HCT116 (cell line): Measurements from ENCODE around the gene APBB1IP. TPM values are rescaled to one million over a fixed set of nuclear protein-coding genes. Genes with fewer than 3 reads are reported as not detected.

ENCODE experiments used
- ATAC-seq: fragments of 200-7000 bp; cut with Tn5 transposase; 2 replicates; pipeline ENCODE4 v1.9.1; 2020; ENCODE audit warnings: mild to moderate bottlenecking, moderate library complexity
- BruUV-seq: library from RNA; stranded (reverse); fragments of 400-500 nt; replicated peaks from 2 replicates; lab custom pipeline; 2021; lab: Mats Ljungman, UMichigan
- CTCF ChIA-PET: fragments of 300-600 bp; sonication (Branson Sonifier 250); formaldehyde crosslinking; loops from one replicate; lab custom pipeline; 2021; ENCODE audit warnings: antibody characterized with exemption; lab: Charles Lee
- POLR2A ChIA-PET: fragments of 300-600, 350-600 bp; sonication (Branson Sonifier 250); formaldehyde crosslinking; loops from one replicate; lab custom pipeline; 2021; ENCODE audit warnings: antibody characterized with exemption; lab: Charles Lee
- RAD21 ChIA-PET, 2 experiments: fragments of 300-600 bp; sonication (Branson Sonifier 250); formaldehyde crosslinking; loops; one replicate each; lab custom pipeline; 2023; ENCODE audit warnings: low total read pairs in 2 of 2; ENCODE audit not compliant: uncharacterized antibody in 2 of 2, unreplicated experiment in 2 of 2, low non-redundant PET in 1 of 2; lab: Charles Lee
- DNase-seq: peaks from one replicate; pipeline ENCODE4 v3.0.0-alpha.2; 2010; ENCODE audit warnings: low read depth, low spot score
- H2AFZ ChIP-seq: fragments of 200-600 bp; shearing (Covaris generic), sonication (generic); 2 replicates; pipeline ENCODE4 v1.6.1; 2017; ENCODE audit warnings: low read depth, mixed run types, mixed read lengths, antibody characterized with exemption, low read length; ENCODE audit not compliant: poor library complexity, severe bottlenecking
- H3K27ac ChIP-seq: 2 replicates; pipeline ENCODE4 v1.5.1; 2012; ENCODE audit warnings: low read depth, low read length
- H3K27me3 ChIP-seq: fragments of 200-600 bp; sonication (generic); 2 replicates; pipeline ENCODE4 v1.6.1; 2016; ENCODE audit warnings: mixed run types, low read length, mixed read lengths; ENCODE audit not compliant: insufficient read depth
- H3K36me3 ChIP-seq, 2 experiments: fragments of 200-500 bp in 1 of 2; fragments of 200-600 bp in 1 of 2; sonication (Bioruptor generic) in 1 of 2; sonication (generic) in 1 of 2; 2 replicates each; pipeline versions ENCODE4 v1.5.1 to v1.6.1; 2014 to 2016; ENCODE audit warnings: low read length in 2 of 2, inconsistent platforms in 1 of 2, mixed read lengths in 1 of 2, mixed run types in 1 of 2; ENCODE audit not compliant: insufficient read depth in 2 of 2, control insufficient read depth in 1 of 2
- H3K4me1 ChIP-seq, 2 experiments: fragments of 200-600 bp in 1 of 2; sonication (generic) in 1 of 2; 2 replicates each; pipeline versions ENCODE4 v1.5.1 to v1.6.1; 2012 to 2017; ENCODE audit warnings: low read length in 2 of 2, inconsistent platforms in 1 of 2, mild to moderate bottlenecking in 1 of 2, mixed read lengths in 1 of 2, mixed run types in 1 of 2, moderate library complexity in 1 of 2; ENCODE audit not compliant: insufficient read depth in 2 of 2, control insufficient read depth in 1 of 2
- H3K4me2 ChIP-seq: fragments of 200-600 bp; sonication (generic); 2 replicates; pipeline ENCODE4 v1.6.1; 2017; ENCODE audit warnings: mixed run types, low read length, mixed read lengths
- H3K4me3 ChIP-seq, 2 experiments: fragments of 200-600 bp in 1 of 2; sonication (generic) in 1 of 2; replicated peaks in 1 of 2; 2 replicates each; pipeline ENCODE4 v1.5.1; 2011 to 2016; ENCODE audit warnings: low read length in 2 of 2, control low read depth in 1 of 2, low read depth in 1 of 2, mild to moderate bottlenecking in 1 of 2, mixed read lengths in 1 of 2, mixed run types in 1 of 2
- H3K79me2 ChIP-seq: fragments of 200-600 bp; sonication (generic); 2 replicates; pipeline ENCODE4 v1.6.1; 2017; ENCODE audit warnings: mild to moderate bottlenecking, mixed run types, low read length, moderate library complexity, mixed read lengths; ENCODE audit not compliant: insufficient read depth
- H3K9ac ChIP-seq: fragments of 200-600 bp; sonication (generic); 2 replicates; pipeline ENCODE4 v1.6.1; 2016; ENCODE audit warnings: low read length, mixed read lengths
- H3K9me2 ChIP-seq: fragments of 200-600 bp; sonication (generic), shearing (Covaris generic); 2 replicates; pipeline ENCODE4 v1.6.1; 2017; ENCODE audit warnings: mixed run types, mild to moderate bottlenecking, moderate library complexity; ENCODE audit not compliant: insufficient read depth
- H3K9me3 ChIP-seq, 2 experiments: fragments of 200-500 bp in 1 of 2; fragments of 200-600 bp in 1 of 2; sonication (Bioruptor generic) in 1 of 2; sonication (generic) in 1 of 2; 2 replicates each; pipeline ENCODE4 v1.6.1; 2014 to 2017; ENCODE audit warnings: low read length in 2 of 2, mixed read lengths in 2 of 2, inconsistent platforms in 1 of 2, low read depth in 1 of 2, mild to moderate bottlenecking in 1 of 2, mixed run types in 1 of 2, moderate library complexity in 1 of 2; ENCODE audit not compliant: control insufficient read depth in 1 of 2, insufficient read depth in 1 of 2
- H4K20me1 ChIP-seq: fragments of 200-600 bp; sonication (generic), shearing (Covaris generic); 2 replicates; pipeline ENCODE4 v1.6.1; 2017; ENCODE audit warnings: mixed run types, mild to moderate bottlenecking, moderate library complexity; ENCODE audit not compliant: insufficient read depth
- ATF3 ChIP-seq: IDR thresholded peaks from 2 replicates; pipeline ENCODE4 v1.6.1; 2012
- CBX3 ChIP-seq: IDR thresholded peaks from 2 replicates; pipeline ENCODE4 v1.6.1; 2012; ENCODE audit warnings: low read depth
- CEBPB ChIP-seq: IDR thresholded peaks from 2 replicates; pipeline ENCODE4 v1.6.1; 2012; ENCODE audit warnings: low read depth
- ELF1 ChIP-seq: IDR thresholded peaks from 2 replicates; pipeline ENCODE4 v1.6.1; 2012; ENCODE audit warnings: low read depth, borderline replicate concordance
- EZH2 ChIP-seq: fragments of 200-600 bp; sonication (generic); IDR thresholded peaks from 2 replicates; pipeline ENCODE4 v1.6.1; 2017; ENCODE audit warnings: antibody characterized with exemption, mixed run types
- EZH2phosphoT487 ChIP-seq: fragments of 200-600 bp; IDR thresholded peaks from 2 replicates; pipeline ENCODE4 v1.6.1; 2018; ENCODE audit warnings: antibody characterized with exemption, borderline replicate concordance
- FOSL1 ChIP-seq: IDR thresholded peaks from 2 replicates; pipeline ENCODE4 v1.6.1; 2012; ENCODE audit warnings: low read depth
- POLR2A ChIP-seq: IDR thresholded peaks from 2 replicates; pipeline ENCODE4 v1.7.0; 2011; ENCODE audit warnings: borderline replicate concordance; ENCODE audit not compliant: insufficient read depth, insufficient read length; ENCODE audit errors: extremely low read depth
- POLR2AphosphoS5 ChIP-seq: IDR thresholded peaks from 2 replicates; pipeline ENCODE4 v1.6.1; 2011; ENCODE audit warnings: mild to moderate bottlenecking, low read depth, low read length, moderate library complexity
- RAD21 ChIP-seq: IDR thresholded peaks from 2 replicates; pipeline ENCODE4 v1.6.1; 2012; ENCODE audit warnings: low read depth, mild to moderate bottlenecking
- SIN3A ChIP-seq: IDR thresholded peaks from 2 replicates; pipeline ENCODE4 v1.6.1; 2012; ENCODE audit warnings: low read depth
- SP1 ChIP-seq: IDR thresholded peaks from 2 replicates; pipeline ENCODE4 v1.6.1; 2012; ENCODE audit warnings: low read depth
- ZFX ChIP-seq: fragments of 450-650 bp; IDR thresholded peaks from 2 replicates; pipeline ENCODE4 v1.6.1; 2017
- ZNF274 ChIP-seq: fragments of 200-500 bp; sonication (Bioruptor generic); IDR thresholded peaks from 2 replicates; pipeline ENCODE4 v1.6.1; 2014; ENCODE audit warnings: mild to moderate bottlenecking, low read depth, low read length, inconsistent platforms
- intact Hi-C: fragments of 100-400 bp; cut with micrococcal nuclease; formaldehyde crosslinking; loops from 2 replicates; pipeline ENCODE4 v1.10.0; 2022
- total RNA-seq: library from RNA; stranded (reverse); gene quantifications from one replicate; pipeline ENCODE4 v1.2.1, GENCODE V29; 2021; ENCODE audit not compliant: unreplicated experiment
- TF ChIP-seq, protein P1 (sequence below): IDR thresholded peaks from 2 replicates; pipeline ENCODE4 v1.6.1; 2011; ENCODE audit warnings: mild to moderate bottlenecking, low read length, moderate library complexity; ENCODE audit not compliant: insufficient replicate concordance; ENCODE audit errors: extremely low read depth
- TF ChIP-seq, protein P2 (sequence below): IDR thresholded peaks from 2 replicates; pipeline ENCODE4 v1.6.1; 2012; ENCODE audit warnings: low read depth
- TF ChIP-seq, protein P3 (sequence below): IDR thresholded peaks from 2 replicates; pipeline ENCODE4 v1.6.1; 2012

APBB1IP gene
- total RNA-seq, 1 experiment from 2014 or later: 0.27 TPM

GRCh38 chr10:26508016-26508415, 69.9 kb downstream of the APBB1IP start:
- POLR2A ChIA-PET: no interaction called here
- H3K27ac ChIP-seq: no peak overlapping the region

More at GRCh38 chr10:26508016-26508415, 69.9 kb downstream of the APBB1IP start:
- Histone ChIP-seq H3K27me3 (no peaks in the 10 kb centered on the region), H3K36me3 (no peaks in the 10 kb centered on the region), H3K79me2 (no peaks in the 10 kb centered on the region), H3K9ac (no peak overlapping the region), H3K4me3 (no peak overlapping the region), H2AFZ (no peak overlapping the region), H3K4me1 (no peaks in the 10 kb centered on the region), H3K9me3 (peaks cover 0 to 4% of the 10 kb centered on the region in 2 experiments; a peak in 1 of 4 replicates), H3K9me2 (no peaks in the 10 kb centered on the region), H3K4me2 (no peak overlapping the region), H4K20me1 (no peaks in the 10 kb centered on the region)
- CTCF ChIA-PET: no interaction called here
- DNase-seq (no peak), ATAC-seq (no peak)
- intact Hi-C loops: no loop called here
- TF ChIP-seq CEBPB (no peak), ELF1 (no peak), ZFX (no peak), CBX3 (no peak), RAD21 (no peak), EZH2phosphoT487 (no peak), SIN3A (no peak), POLR2AphosphoS5 (no peak), SP1 (no peak), POLR2A (no peak), EZH2 (no peak), FOSL1 (no peak), ZNF274 (no peak), ATF3 (no peak)
- TF ChIP-seq, protein P1, sequence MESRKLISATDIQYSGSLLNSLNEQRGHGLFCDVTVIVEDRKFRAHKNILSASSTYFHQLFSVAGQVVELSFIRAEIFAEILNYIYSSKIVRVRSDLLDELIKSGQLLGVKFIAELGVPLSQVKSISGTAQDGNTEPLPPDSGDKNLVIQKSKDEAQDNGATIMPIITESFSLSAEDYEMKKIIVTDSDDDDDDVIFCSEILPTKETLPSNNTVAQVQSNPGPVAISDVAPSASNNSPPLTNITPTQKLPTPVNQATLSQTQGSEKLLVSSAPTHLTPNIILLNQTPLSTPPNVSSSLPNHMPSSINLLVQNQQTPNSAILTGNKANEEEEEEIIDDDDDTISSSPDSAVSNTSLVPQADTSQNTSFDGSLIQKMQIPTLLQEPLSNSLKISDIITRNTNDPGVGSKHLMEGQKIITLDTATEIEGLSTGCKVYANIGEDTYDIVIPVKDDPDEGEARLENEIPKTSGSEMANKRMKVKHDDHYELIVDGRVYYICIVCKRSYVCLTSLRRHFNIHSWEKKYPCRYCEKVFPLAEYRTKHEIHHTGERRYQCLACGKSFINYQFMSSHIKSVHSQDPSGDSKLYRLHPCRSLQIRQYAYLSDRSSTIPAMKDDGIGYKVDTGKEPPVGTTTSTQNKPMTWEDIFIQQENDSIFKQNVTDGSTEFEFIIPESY: no peak
- TF ChIP-seq, protein P2, sequence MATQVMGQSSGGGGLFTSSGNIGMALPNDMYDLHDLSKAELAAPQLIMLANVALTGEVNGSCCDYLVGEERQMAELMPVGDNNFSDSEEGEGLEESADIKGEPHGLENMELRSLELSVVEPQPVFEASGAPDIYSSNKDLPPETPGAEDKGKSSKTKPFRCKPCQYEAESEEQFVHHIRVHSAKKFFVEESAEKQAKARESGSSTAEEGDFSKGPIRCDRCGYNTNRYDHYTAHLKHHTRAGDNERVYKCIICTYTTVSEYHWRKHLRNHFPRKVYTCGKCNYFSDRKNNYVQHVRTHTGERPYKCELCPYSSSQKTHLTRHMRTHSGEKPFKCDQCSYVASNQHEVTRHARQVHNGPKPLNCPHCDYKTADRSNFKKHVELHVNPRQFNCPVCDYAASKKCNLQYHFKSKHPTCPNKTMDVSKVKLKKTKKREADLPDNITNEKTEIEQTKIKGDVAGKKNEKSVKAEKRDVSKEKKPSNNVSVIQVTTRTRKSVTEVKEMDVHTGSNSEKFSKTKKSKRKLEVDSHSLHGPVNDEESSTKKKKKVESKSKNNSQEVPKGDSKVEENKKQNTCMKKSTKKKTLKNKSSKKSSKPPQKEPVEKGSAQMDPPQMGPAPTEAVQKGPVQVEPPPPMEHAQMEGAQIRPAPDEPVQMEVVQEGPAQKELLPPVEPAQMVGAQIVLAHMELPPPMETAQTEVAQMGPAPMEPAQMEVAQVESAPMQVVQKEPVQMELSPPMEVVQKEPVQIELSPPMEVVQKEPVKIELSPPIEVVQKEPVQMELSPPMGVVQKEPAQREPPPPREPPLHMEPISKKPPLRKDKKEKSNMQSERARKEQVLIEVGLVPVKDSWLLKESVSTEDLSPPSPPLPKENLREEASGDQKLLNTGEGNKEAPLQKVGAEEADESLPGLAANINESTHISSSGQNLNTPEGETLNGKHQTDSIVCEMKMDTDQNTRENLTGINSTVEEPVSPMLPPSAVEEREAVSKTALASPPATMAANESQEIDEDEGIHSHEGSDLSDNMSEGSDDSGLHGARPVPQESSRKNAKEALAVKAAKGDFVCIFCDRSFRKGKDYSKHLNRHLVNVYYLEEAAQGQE: no peak
- TF ChIP-seq, protein P3, sequence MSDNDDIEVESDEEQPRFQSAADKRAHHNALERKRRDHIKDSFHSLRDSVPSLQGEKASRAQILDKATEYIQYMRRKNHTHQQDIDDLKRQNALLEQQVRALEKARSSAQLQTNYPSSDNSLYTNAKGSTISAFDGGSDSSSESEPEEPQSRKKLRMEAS: no peak
- BruUV-seq: no TSS peak
- RAD21 ChIA-PET: no interaction called here
